Upper lobe of right lung (tissue), 1 donor: ENCODE results near the gene ATG2A. TPM values are rescaled to one million over a fixed set of nuclear protein-coding genes. Genes with fewer than 3 reads are reported as not detected.
"Not testable (repeated sequence)": the region's sequence is repeated elsewhere in the genome, so short reads cannot be mapped to it uniquely, and the experiment has no call there.

ENCODE experiments used
- ATAC-seq: fragments of 200-7000 bp; cut with Tn5 transposase; one replicate; pipeline ENCODE4 v1.9.1; 2020; ENCODE audit warnings: mild to moderate bottlenecking, moderate library complexity
- DNase-seq: peaks from one replicate; pipeline ENCODE4 v3.0.0-alpha.2; 2020
- H3K27ac ChIP-seq: fragments of 200-600 bp; one replicate; pipeline ENCODE4 v1.8.0; 2022
- H3K27me3 ChIP-seq: fragments of 200-600 bp; one replicate; pipeline ENCODE4 v1.8.0; 2022; ENCODE audit warnings: mild to moderate bottlenecking
- H3K36me3 ChIP-seq: fragments of 200-600 bp; one replicate; pipeline ENCODE4 v1.8.0; 2022
- H3K4me1 ChIP-seq: fragments of 200-600 bp; one replicate; pipeline ENCODE4 v1.8.0; 2022
- H3K4me3 ChIP-seq: fragments of 200-600 bp; one replicate; pipeline ENCODE4 v1.8.0; 2022; ENCODE audit warnings: mild to moderate bottlenecking
- H3K9me3 ChIP-seq: fragments of 200-600 bp; one replicate; pipeline ENCODE4 v1.8.0; 2022
- CTCF ChIP-seq: fragments of 200-600 bp; IDR thresholded peaks from one replicate; pipeline ENCODE4 v1.8.0; 2022; ENCODE audit warnings: antibody characterized with exemption
- intact Hi-C: fragments of 100-400 bp; cut with DNase I; formaldehyde crosslinking; loops from one replicate; pipeline ENCODE4 v1.11.0; 2022
- microRNA-seq: library from miRNA; unstranded; fragments of <30 nt; microRNA quantifications from one replicate; pipeline ENCODE4 v1.2.0, GENCODE V29; 2020; ENCODE audit warnings: borderline microRNAs expressed
- total RNA-seq: library from RNA; stranded (reverse); fragmentation: NEBNext Ultra II Directional; extraction: Animal tissue kit (Norgen Biotek cat#: 25700); gene quantifications from one replicate; pipeline ENCODE4 v1.2.1, GENCODE V29; 2021
- donor health status: DM: no; HTN: yes; CAD: no; lungs with severe emphysema.

The ATG2A gene
- total RNA-seq, 1 donor from 2014 or later = 23.2 TPM

- DNase-seq = no peak
- Histone ChIP-seq H3K27me3 (no peaks in the 10 kb centered on the region), H3K4me1 (peaks cover 47% of the 10 kb centered on the region), H3K36me3 (peaks cover 4% of the 10 kb centered on the region), H3K9me3 (no peaks in the 10 kb centered on the region), H3K27ac (peak overlapping the region; percentile 19), H3K4me3 (no peak overlapping the region)
- ATAC-seq = no peak
- intact Hi-C loops = loop anchor here (5.0 kb wide), 1 partner anchor 44 kb away; no protein-coding TSS in a partner anchor
- no peak for TF ChIP-seq CTCF
Observed at GRCh38 chr11:64848214-64848825, 68.7 kb downstream of the ATG2A start.

- Histone ChIP-seq H3K4me1 (peaks cover 44% of the 10 kb centered on the region), H3K4me3 (no peak overlapping the region), H3K27me3 (no peaks in the 10 kb centered on the region), H3K9me3 (no peaks in the 10 kb centered on the region), H3K36me3 (no peaks in the 10 kb centered on the region), H3K27ac (no peak overlapping the region)
- ATAC-seq = peak; percentile 83
- DNase-seq = peak; percentile 97
- peak; percentile 99 for TF ChIP-seq CTCF
- intact Hi-C loops = loop anchor here (5.0 kb wide), 1 partner anchor 45 kb away; no protein-coding TSS in a partner anchor
Observed at GRCh38 chr11:64846998-64847666, 69.9 kb downstream of the ATG2A start.

GRCh38 chr11:64845776-64846129 is 71.3 kb downstream of the ATG2A start:
- H3K27ac ChIP-seq = peak overlapping the region; percentile 60
- H3K4me3 ChIP-seq, H3K27me3 ChIP-seq, H3K36me3 ChIP-seq, H3K9me3 ChIP-seq, DNase-seq, ATAC-seq: not testable (repeated sequence)
- peaks cover 32% of the 10 kb centered on the region for H3K4me1 ChIP-seq
- intact Hi-C loops = loop anchor here (5.0 kb wide), 1 partner anchor 47 kb away; no protein-coding TSS in a partner anchor

GRCh38 chr11:64845129-64845775 is 71.8 kb downstream of the ATG2A start:
- Histone ChIP-seq H3K4me3 (peak overlapping the region; percentile 61), H3K36me3 (no peaks in the 10 kb centered on the region), H3K4me1 (peaks cover 30% of the 10 kb centered on the region), H3K27me3 (no peaks in the 10 kb centered on the region), H3K9me3 (no peaks in the 10 kb centered on the region), H3K27ac (peak overlapping the region; percentile 87)
- DNase-seq (no peak), ATAC-seq (no peak)
- intact Hi-C loops = loop anchor here (5.0 kb wide), 1 partner anchor 47 kb away; no protein-coding TSS in a partner anchor
- TF ChIP-seq CTCF = no peak

Small RNA genes within 50 kb of the gene (microRNA-seq; reads per million reads assigned to microRNA genes)
- not detected for gene MIR6749
- gene MIR6750 = not detected

Other genes starting within 250 kb of the ATG2A start
- gene NRXN2, start 194.0 kb downstream of the ATG2A start, total RNA-seq = 0.72 TPM
- 27.6 TPM for gene RASGRP2, start 173.1 kb downstream of the ATG2A start, total RNA-seq
- gene PYGM, start 157.2 kb downstream of the ATG2A start, total RNA-seq = 2.0 TPM
- 294 TPM for gene SF1, start 138.7 kb downstream of the ATG2A start, total RNA-seq
- 28.9 TPM for gene MAP4K2, start 114.0 kb downstream of the ATG2A start, total RNA-seq
- 22.5 TPM for gene MEN1, start 106.7 kb downstream of the ATG2A start, total RNA-seq
- gene CDC42BPG, start 72.6 kb downstream of the ATG2A start, total RNA-seq = 20.9 TPM
- 94.6 TPM for gene EHD1, start 38.6 kb downstream of the ATG2A start, total RNA-seq
- 29.4 TPM for gene PPP2R5B, start 7.5 kb upstream of the ATG2A start, total RNA-seq
- not detected for gene GPHA2, start 18.7 kb upstream of the ATG2A start, total RNA-seq
- not detected for gene MAJIN, start 54.9 kb upstream of the ATG2A start, total RNA-seq
- 7.5 TPM for gene BATF2, start 79.8 kb upstream of the ATG2A start, total RNA-seq
- 84.4 TPM for gene ARL2, start 97.0 kb upstream of the ATG2A start, total RNA-seq
- gene SNX15, start 110.2 kb upstream of the ATG2A start, total RNA-seq = 27.1 TPM
- gene SAC3D1, start 124.0 kb upstream of the ATG2A start, total RNA-seq = 10.2 TPM
- gene NAALADL1, start 141.3 kb upstream of the ATG2A start, total RNA-seq = 10.0 TPM
- 1.7 TPM for gene CDCA5, start 166.8 kb upstream of the ATG2A start, total RNA-seq
- gene ZFPL1, start 167.0 kb upstream of the ATG2A start, total RNA-seq = 32.1 TPM
- gene VPS51, start 179.0 kb upstream of the ATG2A start, total RNA-seq = 101 TPM
- 39.0 TPM for gene TM7SF2, start 194.7 kb upstream of the ATG2A start, total RNA-seq
- gene ZNHIT2, start 200.5 kb upstream of the ATG2A start, total RNA-seq = 7.5 TPM
- 754 TPM for gene FAU, start 204.9 kb upstream of the ATG2A start, total RNA-seq
- gene MRPL49, start 205.1 kb upstream of the ATG2A start, total RNA-seq = 53.7 TPM
- gene SYVN1, start 217.3 kb upstream of the ATG2A start, total RNA-seq = 69.0 TPM